Ovary (tissue), 3 donors: ENCODE results near the gene IGSF9B.

Experiments used
- EP300 ChIP-seq: sonication (generic); formaldehyde crosslinking; IDR thresholded peaks from one replicate; pipeline ENCODE4 v1.6.1; 2017; ENCODE audit warnings: antibody characterized with exemption
- POLR2A ChIP-seq: fragments of 450-650 bp; IDR thresholded peaks from one replicate; pipeline ENCODE4 v1.6.1; 2017; ENCODE audit warnings: antibody characterized with exemption, mild to moderate bottlenecking, moderate library complexity
- TF ChIP-seq, protein P1 (sequence below), 3 donors: fragments of 450-650 bp in 2 of 3; fragments of 200-600 bp in 1 of 3; IDR thresholded peaks; one replicate each; pipeline versions ENCODE4 v1.5.1 to v1.8.0; 2016 to 2022; ENCODE audit warnings: antibody characterized with exemption in 3 of 3, mild to moderate bottlenecking in 1 of 3
- donor health status: DM: no; HTN: no; CAD: no.

DNA sequence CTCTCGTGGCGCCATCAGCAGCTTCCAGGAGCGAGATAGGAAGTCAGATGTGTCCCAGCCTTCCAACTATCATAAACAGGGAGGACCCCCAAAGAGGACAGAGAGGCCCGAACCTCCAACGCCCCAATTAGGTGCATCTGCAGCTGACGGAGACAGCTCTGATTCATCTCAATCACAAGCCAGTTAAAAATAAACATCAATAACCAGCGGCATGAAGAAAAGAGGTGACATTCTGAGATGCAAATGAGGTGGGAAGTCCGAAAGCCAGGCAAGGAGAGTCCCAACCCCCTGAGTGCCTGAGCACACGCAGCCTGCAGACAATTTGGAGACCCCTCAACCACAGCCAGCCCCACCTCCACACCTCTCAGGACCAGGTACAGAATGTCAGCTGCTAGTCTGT is 28.1 kb upstream of the IGSF9B start:
- TF ChIP-seq POLR2A: no peak
- no peak for TF ChIP-seq EP300
- TF ChIP-seq, protein P1, sequence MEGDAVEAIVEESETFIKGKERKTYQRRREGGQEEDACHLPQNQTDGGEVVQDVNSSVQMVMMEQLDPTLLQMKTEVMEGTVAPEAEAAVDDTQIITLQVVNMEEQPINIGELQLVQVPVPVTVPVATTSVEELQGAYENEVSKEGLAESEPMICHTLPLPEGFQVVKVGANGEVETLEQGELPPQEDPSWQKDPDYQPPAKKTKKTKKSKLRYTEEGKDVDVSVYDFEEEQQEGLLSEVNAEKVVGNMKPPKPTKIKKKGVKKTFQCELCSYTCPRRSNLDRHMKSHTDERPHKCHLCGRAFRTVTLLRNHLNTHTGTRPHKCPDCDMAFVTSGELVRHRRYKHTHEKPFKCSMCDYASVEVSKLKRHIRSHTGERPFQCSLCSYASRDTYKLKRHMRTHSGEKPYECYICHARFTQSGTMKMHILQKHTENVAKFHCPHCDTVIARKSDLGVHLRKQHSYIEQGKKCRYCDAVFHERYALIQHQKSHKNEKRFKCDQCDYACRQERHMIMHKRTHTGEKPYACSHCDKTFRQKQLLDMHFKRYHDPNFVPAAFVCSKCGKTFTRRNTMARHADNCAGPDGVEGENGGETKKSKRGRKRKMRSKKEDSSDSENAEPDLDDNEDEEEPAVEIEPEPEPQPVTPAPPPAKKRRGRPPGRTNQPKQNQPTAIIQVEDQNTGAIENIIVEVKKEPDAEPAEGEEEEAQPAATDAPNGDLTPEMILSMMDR (IDR thresholded peaks at IDR 0.05): no peak
